AG10803 (cell line): ENCODE results near the gene CD300A.

Experiments
- DNase-seq: peaks from one replicate; pipeline ENCODE4 v3.0.0; 2010; ENCODE audit warnings: low read depth
- H3K4me3 ChIP-seq: 2 replicates; pipeline ENCODE4 v1.5.1; 2011; ENCODE audit warnings: mild to moderate bottlenecking, low read length, control low read depth
- CTCF ChIP-seq: conservative IDR thresholded peaks from 2 replicates; pipeline ENCODE4 v1.5.1; 2011; ENCODE audit warnings: mild to moderate bottlenecking, low read length, control low read depth, inconsistent platforms

Gene CD300A

DNA sequence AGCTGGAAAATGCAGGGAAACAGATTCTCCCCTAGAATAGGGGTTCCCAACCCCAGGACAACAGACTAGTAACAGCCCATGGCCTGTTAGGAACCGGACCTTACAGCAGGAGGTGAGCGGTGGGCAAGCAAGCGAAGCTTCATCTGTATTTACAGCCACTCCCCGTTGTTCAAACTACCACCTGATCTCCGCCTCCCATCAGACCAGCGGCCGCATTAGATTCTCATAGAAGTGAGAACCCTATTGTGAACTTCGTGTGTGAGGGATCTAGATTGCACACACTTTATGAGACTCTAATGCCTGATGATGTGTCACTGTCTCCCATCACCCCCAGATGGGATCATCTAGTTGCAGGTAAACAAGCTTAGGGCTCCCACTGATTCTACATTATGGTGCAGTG, 61.3 kb downstream of the CD300A start:
- TF ChIP-seq CTCF, result no peak
- no peak for DNase-seq
- no peak overlapping the region for H3K4me3 ChIP-seq

DNA sequence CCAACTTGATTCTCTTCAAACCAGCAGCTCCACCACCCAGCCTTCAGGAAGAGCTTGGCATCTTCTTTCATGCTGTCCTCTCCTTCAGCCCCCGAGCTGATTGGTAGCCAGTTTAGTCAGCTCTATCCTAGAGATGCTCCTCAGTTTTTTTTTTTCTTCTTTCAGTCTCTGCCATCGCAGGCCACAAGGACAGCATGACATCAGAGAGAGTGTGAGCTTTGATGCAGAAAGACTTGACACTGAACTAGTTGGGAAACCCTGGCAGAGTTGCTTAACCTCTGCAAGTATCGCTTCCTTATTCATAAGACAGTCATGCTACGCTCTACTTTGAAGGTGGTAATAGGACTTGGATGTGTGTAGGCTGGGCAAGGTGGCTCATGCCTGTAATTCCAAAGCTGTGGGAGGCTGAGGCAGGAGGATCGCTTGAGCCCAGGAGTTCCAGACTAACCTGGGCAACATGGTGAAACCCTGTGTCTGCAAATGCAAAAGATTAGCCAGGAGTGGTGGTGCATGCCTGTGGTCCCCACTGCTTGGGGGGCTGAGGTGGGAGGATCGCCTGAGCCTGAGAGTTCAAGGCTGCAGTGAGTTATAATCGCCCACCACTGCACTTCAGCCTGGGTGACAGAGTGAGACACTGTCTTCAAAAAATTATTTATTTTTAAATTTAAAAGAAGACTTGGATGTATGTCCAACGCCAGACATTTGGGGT, 62.2 kb downstream of the CD300A start:
- H3K4me3 ChIP-seq, result no peak overlapping the region
- DNase-seq, result no peak
- TF ChIP-seq CTCF, result no peak

- no peak for DNase-seq
- H3K4me3 ChIP-seq, result no peak overlapping the region
- no peak for TF ChIP-seq CTCF
Observed at GRCh38 chr17:74529243-74529642, 62.8 kb downstream of the CD300A start.

DNA sequence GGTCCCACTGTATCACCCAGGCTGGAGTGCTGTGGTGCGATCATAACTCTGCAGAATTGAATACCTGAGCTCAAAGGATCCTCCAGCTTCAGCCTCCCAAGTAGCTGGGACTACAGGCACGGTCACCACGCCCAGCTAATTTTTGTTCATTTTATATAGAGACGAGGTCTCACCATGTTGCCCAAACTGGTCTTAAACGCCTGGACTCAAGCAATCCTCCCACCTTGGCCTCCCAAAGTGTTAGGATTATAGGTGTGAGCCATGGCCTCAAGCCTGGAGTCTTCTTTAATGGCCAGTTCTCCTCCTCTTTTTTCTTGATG, 64.4 kb downstream of the CD300A start:
- no peak for DNase-seq
- no peak for TF ChIP-seq CTCF
- H3K4me3 ChIP-seq, result no peak overlapping the region

DNA sequence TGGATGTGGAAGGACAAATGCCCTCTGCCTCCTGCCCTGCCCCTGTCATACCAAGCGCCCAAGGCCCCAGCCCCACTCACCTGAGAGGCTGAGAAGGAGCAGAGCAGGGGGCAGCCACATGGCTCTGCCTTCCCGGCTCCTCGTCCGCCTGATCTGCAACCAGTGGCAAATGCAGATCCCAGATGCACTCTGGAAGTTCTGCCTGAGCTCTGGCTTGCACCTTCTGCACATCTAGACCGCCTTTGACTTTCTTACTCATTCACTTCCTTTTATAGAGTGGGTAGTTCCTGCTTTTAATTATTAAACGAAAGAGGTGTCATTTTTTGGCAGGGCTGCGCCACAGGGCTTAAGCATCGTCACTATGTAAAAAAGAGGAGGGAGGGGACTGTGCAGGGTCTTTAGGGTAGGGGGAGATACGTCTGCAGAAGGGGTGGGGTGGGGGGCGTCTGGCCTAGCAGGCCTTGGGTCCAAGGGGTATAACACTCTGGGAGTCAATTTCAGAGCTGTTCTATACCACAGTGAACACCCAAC, 64.9 kb downstream of the CD300A start, which contains the start of gene CD300LB:
Gene CD300LB, minus strand, starts transcription at position 245 of the 531 bp plus-strand sequence. Its CDS starts 125 bp downstream, at position 120.
- no peak within 1 kb of the TSS for H3K4me3 ChIP-seq
- no peak for DNase-seq
- no peak for TF ChIP-seq CTCF

DNA sequence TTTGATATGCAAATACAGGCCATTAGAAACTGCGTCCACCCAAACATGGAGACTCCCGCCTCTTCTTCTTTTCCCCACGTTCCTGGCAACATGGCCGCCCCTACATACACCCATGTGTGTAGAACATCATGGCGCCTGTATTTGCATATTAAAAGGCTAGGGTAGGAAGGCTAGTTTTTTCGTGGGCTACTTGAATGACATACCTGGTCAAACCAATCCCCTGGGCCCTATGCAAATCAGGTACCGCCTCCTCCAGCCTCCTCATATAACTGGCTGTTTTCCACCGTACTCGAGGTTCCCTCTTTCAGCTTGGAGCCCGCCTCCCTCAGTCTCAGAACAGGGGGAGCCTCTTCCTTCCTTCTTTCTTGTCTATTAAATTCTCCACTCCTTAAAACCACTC, 65.7 kb downstream of the CD300A start:
- no peak for DNase-seq

More for the DNA sequence above, 65.7 kb downstream of the CD300A start:
- no peak overlapping the region for H3K4me3 ChIP-seq
- TF ChIP-seq CTCF, result no peak
